SH-SY5Y (cell line): ENCODE measurements around the gene NCKAP5L.

ENCODE experiments used
- GATA2 ChIP-seq: IDR thresholded peaks from 2 replicates; pipeline ENCODE4 v1.6.1; 2011; ENCODE audit warnings: mild to moderate bottlenecking, low read depth, low read length
- GATA3 ChIP-seq: IDR thresholded peaks from 2 replicates; pipeline ENCODE4 v1.6.1; 2011; ENCODE audit warnings: low read depth, mild to moderate bottlenecking, low read length, moderate library complexity

DNA sequence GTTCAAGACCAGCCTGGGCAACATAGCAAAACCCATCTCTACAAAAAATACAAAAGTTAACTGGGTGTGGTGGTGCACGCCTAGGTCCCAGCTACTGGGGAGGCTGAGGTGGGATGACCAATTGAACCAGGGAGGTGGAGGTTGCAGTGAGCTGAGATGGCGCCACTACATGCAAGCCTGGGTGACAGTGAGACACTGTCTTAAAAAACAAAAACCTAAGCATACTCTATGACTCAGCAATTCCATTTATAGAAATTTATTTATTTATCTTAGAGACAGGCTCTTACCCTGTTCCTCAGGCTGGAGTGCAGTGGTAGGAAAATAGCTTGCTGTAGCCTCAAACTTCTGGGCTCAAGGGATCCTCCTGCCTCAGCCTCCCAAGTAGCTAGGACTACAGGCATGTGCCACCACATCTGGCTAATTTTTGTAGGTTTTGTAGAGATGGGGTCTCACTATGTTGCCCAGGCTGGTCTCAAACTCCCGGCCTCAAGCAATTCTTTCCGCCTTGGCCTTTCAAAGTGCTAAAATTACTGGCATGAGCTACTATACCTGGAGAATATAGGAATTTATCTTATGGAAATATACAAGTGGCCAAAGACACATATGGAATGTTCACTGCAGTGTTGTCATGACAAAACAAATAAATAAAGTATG is 43.3 kb downstream of the NCKAP5L start:
- TF ChIP-seq GATA2 (no peak), GATA3 (no peak)
